GM23248 (cell line): ENCODE data around the gene ASB2.

Experiments
- EZH2 ChIP-seq: fragments of 200-600 bp; sonication (generic); IDR thresholded peaks from 2 replicates; pipeline ENCODE4 v1.6.1; 2018; ENCODE audit warnings: antibody characterized with exemption, mild to moderate bottlenecking; ENCODE audit not compliant: insufficient read depth, poor library complexity, severe bottlenecking
- EZH2phosphoT487 ChIP-seq: fragments of 200-600 bp; sonication (generic); IDR thresholded peaks from 2 replicates; pipeline ENCODE4 v1.6.1; 2018; ENCODE audit warnings: antibody characterized with exemption, moderate library complexity, mild to moderate bottlenecking, low read depth; ENCODE audit not compliant: insufficient read depth

DNA sequence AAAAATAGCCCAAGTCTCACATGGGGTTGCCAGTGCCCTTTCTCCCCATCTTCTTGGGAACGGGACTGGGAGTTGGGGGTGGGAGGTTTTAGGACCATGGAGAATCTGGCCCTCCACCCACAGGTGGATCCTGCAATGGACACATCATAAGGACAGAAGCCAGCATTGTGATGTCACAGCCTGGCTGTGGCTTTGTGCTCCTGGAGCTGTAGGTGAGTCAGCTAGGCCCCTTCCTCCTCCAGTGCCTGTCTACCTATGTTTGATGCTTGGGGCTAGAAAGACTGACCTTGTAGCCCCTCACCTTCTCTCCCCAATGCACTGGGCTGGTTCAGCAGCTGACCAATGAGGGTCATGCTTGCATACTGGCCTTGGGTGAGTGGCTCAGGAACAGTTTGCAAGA lies 20.7 kb upstream of the ASB2 start, which contains the start of gene CCDC197:
- TF ChIP-seq EZH2phosphoT487, result no peak
- TF ChIP-seq EZH2, result no peak
